Activated gamma-delta T cell treated with Interleukin-2 at 50 U/mL for 16 hours (primary cell): Measurements from ENCODE around the gene HES2.
"Not testable (repeated sequence)": the region's sequence is repeated elsewhere in the genome, so short reads cannot be mapped to it uniquely, and the experiment has no call there.

ENCODE experiments used
- DNase-seq: peaks from one replicate; pipeline ENCODE4 v3.0.0-alpha.2; 2020

Gene HES2

GRCh38 chr1:6435129-6435528, 15.4 kb upstream of the HES2 start:
- no peak for DNase-seq

GRCh38 chr1:6434186-6434585, 14.5 kb upstream of the HES2 start:
- DNase-seq, result no peak

GRCh38 chr1:6431645-6432579, 12.2 kb upstream of the HES2 start:
- DNase-seq, result not testable (repeated sequence)

GRCh38 chr1:6429660-6430411, 10.1 kb upstream of the HES2 start:
- not testable (repeated sequence) for DNase-seq

DNA sequence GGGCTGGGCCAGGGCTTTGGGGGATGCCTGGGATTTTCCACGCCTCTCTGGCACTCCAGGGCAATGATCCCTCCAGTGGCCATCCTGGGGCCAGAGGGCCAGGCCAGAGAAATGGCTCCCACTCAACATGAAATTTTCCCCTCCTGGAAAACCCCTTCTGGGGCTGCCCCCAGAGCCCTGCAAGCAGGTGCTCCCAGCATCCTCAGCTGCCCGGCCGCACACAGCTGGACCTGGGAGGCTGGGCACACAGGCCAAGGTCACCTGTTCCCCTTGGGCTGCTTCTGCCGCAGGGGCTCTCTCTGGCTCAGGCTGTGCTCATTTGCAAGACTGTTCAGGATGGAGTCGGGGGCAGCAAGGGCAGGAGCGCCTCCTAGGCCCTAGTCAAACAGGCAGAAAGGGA, 8.7 kb upstream of the HES2 start:
- DNase-seq, result not testable (repeated sequence)

GRCh38 chr1:6427441-6428390, 8.0 kb upstream of the HES2 start:
- no peak for DNase-seq

- DNase-seq, result no peak
These were observed 7.2 kb upstream of the HES2 start for GRCh38 chr1:6426972-6427350.

GRCh38 chr1:6426277-6426971, 6.7 kb upstream of the HES2 start:
- no peak for DNase-seq

DNA sequence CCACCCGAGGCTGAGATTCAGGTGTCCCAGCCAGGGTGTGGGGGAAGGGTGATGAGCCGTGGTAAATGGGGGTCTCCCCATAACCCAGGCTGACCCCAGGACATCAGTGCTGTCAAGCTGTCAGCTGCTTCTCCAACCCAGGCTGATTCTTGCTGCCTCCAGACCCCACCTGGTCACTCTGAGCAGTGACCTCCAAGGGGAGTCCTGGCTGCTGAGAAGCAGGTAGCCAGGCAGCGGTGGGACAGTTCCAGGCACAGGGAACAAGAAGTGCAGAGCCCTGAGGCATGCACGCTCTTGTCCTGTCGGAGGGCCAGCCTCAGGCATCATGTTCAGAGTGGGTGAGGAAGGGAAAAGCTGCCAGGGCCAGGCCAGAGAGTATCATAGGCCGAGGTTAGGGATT, 5.9 kb upstream of the HES2 start:
- no peak for DNase-seq

DNA sequence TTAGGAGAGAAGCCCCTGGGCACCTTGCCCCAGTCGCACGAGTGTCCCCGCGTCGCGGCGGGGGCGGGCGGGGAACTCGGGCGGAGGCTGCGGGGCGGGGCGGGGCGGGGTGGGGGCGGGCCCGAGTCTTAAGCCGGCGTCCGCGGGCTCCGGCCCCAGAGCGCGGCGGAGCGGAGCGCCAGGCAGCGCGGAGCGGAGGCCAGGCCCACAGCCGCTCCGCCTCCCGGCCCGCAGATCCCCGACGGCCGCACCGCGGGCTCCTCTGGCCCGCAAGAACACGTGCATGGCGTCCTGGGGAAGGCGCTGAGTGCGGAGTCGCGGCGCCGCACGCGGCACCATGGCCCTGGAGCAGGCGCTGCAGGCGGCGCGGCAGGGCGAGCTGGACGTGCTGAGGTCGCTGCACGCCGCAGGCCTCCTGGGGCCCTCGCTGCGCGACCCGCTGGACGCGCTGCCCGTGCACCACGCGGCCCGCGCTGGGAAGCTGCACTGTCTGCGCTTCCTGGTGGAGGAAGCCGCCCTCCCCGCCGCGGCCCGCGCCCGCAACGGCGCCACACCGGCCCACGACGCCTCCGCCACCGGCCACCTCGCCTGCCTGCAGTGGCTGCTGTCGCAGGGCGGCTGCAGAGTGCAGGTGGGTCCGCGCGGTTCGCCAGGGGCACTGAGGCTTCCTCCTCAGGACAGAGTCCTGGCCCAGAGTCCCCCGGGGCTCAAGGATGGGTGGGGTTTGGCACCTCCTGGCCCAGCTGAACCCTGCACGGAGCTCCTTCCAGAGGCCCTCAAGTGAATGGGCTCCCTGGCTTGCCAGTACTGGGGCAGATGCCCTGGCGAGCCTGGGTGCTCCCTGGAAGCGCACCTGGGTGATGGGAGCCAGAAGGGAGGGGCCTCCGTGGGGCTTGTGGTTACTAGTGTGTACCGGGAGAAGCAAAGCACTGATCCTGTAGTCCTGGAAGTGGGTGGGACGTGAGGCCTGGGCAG, 5.2 kb upstream of the HES2 start, which contains the start of gene ESPN:
Gene ESPN (plus strand): TSS at position 158 of the 975 bp plus-strand sequence. CDS start 180 bp downstream, at position 338.
- DNase-seq, result no peak

DNA sequence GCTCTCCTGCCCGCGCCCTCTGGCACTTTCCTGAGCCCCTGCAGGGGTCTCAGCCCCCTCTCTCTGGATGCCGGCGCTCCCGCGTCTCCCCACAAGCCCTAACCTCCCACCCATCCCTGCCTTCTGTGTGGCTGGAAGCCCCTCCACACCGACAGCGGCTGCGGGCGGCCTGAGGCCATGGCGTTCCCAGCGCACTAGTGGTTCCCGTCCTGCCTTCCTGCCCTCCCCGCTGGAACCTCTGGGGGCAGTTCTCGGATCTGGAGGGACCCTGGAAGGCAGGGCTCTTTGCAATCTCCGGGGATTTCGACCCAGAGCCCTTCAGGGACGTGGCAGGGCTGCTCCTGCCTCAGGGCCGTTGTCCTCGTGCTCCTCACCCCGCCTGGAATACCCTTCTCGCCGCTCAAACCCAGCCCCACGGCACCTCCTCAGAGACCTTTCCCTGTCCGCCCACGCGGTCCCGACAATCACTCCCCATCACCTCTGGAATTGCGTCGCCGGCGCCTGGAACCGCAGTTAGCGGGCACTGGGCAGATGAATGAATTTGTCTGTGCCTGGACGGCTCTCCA, 4.4 kb upstream of the HES2 start:
- no peak for DNase-seq

GRCh38 chr1:6423321-6423999, 3.7 kb upstream of the HES2 start:
- peak; percentile 70 for DNase-seq

DNA sequence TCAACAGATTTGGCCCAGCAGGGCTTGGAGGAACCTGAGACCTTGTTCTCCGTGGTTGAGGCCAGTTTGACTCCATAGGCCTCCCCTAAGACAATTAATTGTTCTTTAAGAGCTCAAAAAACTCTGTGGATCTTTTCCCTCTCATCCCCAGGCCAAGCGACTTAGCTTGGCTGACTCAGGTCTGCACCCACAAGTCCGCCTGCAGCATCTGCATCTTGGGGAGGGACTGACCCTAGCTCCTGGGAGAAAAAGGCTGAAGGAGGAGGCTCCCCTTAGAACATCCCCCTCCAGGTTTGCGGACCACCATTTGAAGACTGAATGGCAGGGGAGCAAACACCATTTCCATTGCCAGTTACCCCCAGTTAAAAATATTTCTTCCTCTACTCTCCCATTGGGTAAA, 1.5 kb upstream of the HES2 start:
- no peak for DNase-seq

DNA sequence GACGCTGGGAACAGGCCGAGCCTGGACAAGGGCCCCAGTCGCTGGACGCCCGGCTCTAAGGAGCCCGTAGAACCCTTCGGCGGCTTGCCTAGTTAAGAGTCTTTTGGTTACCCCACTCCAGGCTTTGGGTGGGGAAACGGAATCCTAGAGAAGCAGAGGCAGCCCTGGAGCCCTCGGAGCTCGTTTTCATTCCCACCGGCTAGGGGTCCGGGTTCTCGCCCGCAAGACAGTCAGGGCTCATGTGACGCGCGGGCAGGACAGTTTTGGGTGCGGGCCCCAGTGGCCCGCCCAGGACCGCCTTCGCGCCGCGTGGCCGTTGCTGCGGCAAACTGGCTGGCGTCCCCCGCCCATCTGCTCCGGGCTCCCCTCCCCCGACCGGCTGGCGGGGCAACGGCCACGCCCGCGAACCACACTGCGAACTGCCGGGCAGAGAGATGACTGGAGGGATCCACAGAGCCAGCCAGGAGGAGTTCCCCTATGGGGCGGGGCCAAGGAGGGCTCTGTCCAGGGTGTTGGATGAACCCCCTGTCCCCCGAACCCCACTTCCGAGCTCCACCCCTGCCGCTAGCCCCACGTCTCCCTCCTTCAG, 829 bp upstream of the HES2 start:
- DNase-seq, result no peak

DNA sequence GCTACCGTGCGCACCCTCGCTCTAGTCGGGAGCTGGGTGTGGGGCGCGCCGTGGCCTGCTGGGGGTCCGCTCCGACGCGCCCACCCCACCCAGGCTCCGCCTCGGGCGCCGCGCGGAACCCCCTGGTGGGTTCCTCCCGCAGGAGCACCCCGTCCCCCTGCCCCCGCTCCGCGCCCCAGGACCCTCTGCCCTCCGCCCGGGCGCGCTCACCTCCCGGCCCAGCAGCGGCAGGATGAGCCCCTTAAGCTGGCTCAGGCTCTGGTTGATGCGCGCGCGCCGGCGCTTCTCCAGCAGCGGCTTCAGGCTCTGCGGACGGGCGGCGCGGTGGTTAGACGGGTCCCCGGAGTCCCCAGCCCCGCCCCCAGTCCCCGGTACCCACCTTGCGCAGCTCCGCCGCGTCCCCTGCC, 319 bp downstream of the HES2 start:
- DNase-seq, result no peak

GRCh38 chr1:6418668-6419396, 887 bp downstream of the HES2 start:
- DNase-seq, result no peak

GRCh38 chr1:6417961-6418667, 1.6 kb downstream of the HES2 start:
- no peak for DNase-seq

GRCh38 chr1:6416906-6417305, 2.8 kb downstream of the HES2 start:
- no peak for DNase-seq
